Stomach smooth muscle (tissue), 2 donors: Measurements from ENCODE around the gene MAN1C1.

Experiments used
- H3K27ac ChIP-seq: one replicate; pipeline ENCODE4 v1.7.0; 2013; ENCODE audit warnings: mild to moderate bottlenecking, low read length, inconsistent platforms
- H3K27me3 ChIP-seq, 2 donors: one replicate each; pipeline ENCODE4 v1.7.0; 2013; ENCODE audit warnings: low read length in 2 of 2; ENCODE audit not compliant: insufficient read depth in 2 of 2, control insufficient read depth in 1 of 2
- H3K36me3 ChIP-seq, 2 donors: one replicate each; pipeline ENCODE4 v1.7.0; 2013; ENCODE audit warnings: low read length in 2 of 2; ENCODE audit not compliant: control insufficient read depth in 2 of 2, insufficient read depth in 2 of 2
- H3K4me1 ChIP-seq: one replicate; pipeline ENCODE4 v1.7.0; 2013; ENCODE audit warnings: low read length; ENCODE audit not compliant: control insufficient read depth, insufficient read depth
- H3K4me3 ChIP-seq, 2 donors: one replicate each; pipeline ENCODE4 v1.7.0; 2013; ENCODE audit warnings: low read length in 2 of 2
- H3K9ac ChIP-seq, 2 donors: one replicate each; pipeline ENCODE4 v1.7.0; 2013; ENCODE audit warnings: low read length in 2 of 2, mild to moderate bottlenecking in 1 of 2
- H3K9me3 ChIP-seq, 2 donors: one replicate each; pipeline ENCODE4 v1.7.0; 2013; ENCODE audit warnings: low read length in 2 of 2; ENCODE audit not compliant: control insufficient read depth in 2 of 2
- donor health status: healthy.
- donor health status: Pancreatic carcinoma.

Gene MAN1C1

GRCh38 chr1:25711555-25712298, 95.1 kb downstream of the MAN1C1 start:
- Histone ChIP-seq H3K36me3 (no peaks in the 10 kb centered on the region), H3K27me3 (no peaks in the 10 kb centered on the region), H3K9me3 (no peaks in the 10 kb centered on the region), H3K4me1 (peaks cover 13% of the 10 kb centered on the region), H3K9ac (no peak overlapping the region), H3K4me3 (no peak overlapping the region), H3K27ac (peak overlapping the region; percentile 18)

GRCh38 chr1:25712299-25712970, 95.8 kb downstream of the MAN1C1 start:
- Histone ChIP-seq H3K27ac (peak overlapping the region; percentile 18), H3K27me3 (no peaks in the 10 kb centered on the region), H3K9me3 (no peaks in the 10 kb centered on the region), H3K4me3 (no peak overlapping the region), H3K4me1 (peaks cover 6% of the 10 kb centered on the region), H3K36me3 (no peaks in the 10 kb centered on the region), H3K9ac (no peak overlapping the region)

GRCh38 chr1:25713961-25714360, 97.4 kb downstream of the MAN1C1 start:
- Histone ChIP-seq H3K27me3 (no peaks in the 10 kb centered on the region), H3K36me3 (no peaks in the 10 kb centered on the region), H3K4me1 (peaks cover 5% of the 10 kb centered on the region), H3K27ac (no peak overlapping the region), H3K4me3 (no peak overlapping the region), H3K9ac (no peak overlapping the region), H3K9me3 (no peaks in the 10 kb centered on the region)

GRCh38 chr1:25714372-25714931, 97.9 kb downstream of the MAN1C1 start:
- no peak overlapping the region for H3K9ac ChIP-seq
- no peaks in the 10 kb centered on the region for H3K9me3 ChIP-seq

GRCh38 chr1:25715888-25716287, 99.3 kb downstream of the MAN1C1 start:
- H3K36me3 ChIP-seq, result no peaks in the 10 kb centered on the region
- H3K4me1 ChIP-seq, result peaks cover 5% of the 10 kb centered on the region
- H3K9me3 ChIP-seq, result no peaks in the 10 kb centered on the region
- H3K4me3 ChIP-seq, result no peak overlapping the region
- H3K27me3 ChIP-seq, result no peaks in the 10 kb centered on the region
- H3K27ac ChIP-seq, result no peak overlapping the region
- H3K9ac ChIP-seq, result no peak overlapping the region

More at GRCh38 chr1:25714372-25714931, 97.9 kb downstream of the MAN1C1 start:
- H3K4me1 ChIP-seq, result peaks cover 5% of the 10 kb centered on the region
- no peak overlapping the region for H3K4me3 ChIP-seq
- no peaks in the 10 kb centered on the region for H3K27me3 ChIP-seq
- H3K27ac ChIP-seq, result no peak overlapping the region
- H3K36me3 ChIP-seq, result no peaks in the 10 kb centered on the region

GRCh38 chr1:25716320-25716719, 99.7 kb downstream of the MAN1C1 start:
- H3K4me1 ChIP-seq, result peaks cover 2% of the 10 kb centered on the region
- no peak overlapping the region for H3K9ac ChIP-seq
- H3K4me3 ChIP-seq, result no peak overlapping the region
- H3K36me3 ChIP-seq, result no peaks in the 10 kb centered on the region
- no peak overlapping the region for H3K27ac ChIP-seq
- no peaks in the 10 kb centered on the region for H3K9me3 ChIP-seq
- no peaks in the 10 kb centered on the region for H3K27me3 ChIP-seq

GRCh38 chr1:25718732-25719131, 102.1 kb downstream of the MAN1C1 start:
- Histone ChIP-seq H3K36me3 (no peaks in the 10 kb centered on the region), H3K9me3 (no peaks in the 10 kb centered on the region), H3K4me3 (no peak overlapping the region), H3K9ac (no peak overlapping the region), H3K27me3 (no peaks in the 10 kb centered on the region), H3K27ac (no peak overlapping the region), H3K4me1 (no peaks in the 10 kb centered on the region)

- H3K9ac ChIP-seq, result no peak overlapping the region
- no peaks in the 10 kb centered on the region for H3K27me3 ChIP-seq
- H3K4me3 ChIP-seq, result no peak overlapping the region
- H3K4me1 ChIP-seq, result no peaks in the 10 kb centered on the region
- no peak overlapping the region for H3K27ac ChIP-seq
- no peaks in the 10 kb centered on the region for H3K36me3 ChIP-seq
- no peaks in the 10 kb centered on the region for H3K9me3 ChIP-seq
Observed at GRCh38 chr1:25720624-25721023, 104.0 kb downstream of the MAN1C1 start.

- no peak overlapping the region for H3K4me3 ChIP-seq
- H3K4me1 ChIP-seq, result peaks cover 10% of the 10 kb centered on the region
- H3K27me3 ChIP-seq, result no peaks in the 10 kb centered on the region
- no peak overlapping the region for H3K9ac ChIP-seq
- H3K27ac ChIP-seq, result no peak overlapping the region
- H3K9me3 ChIP-seq, result no peaks in the 10 kb centered on the region
- no peaks in the 10 kb centered on the region for H3K36me3 ChIP-seq
Observed at GRCh38 chr1:25723250-25723880, 106.8 kb downstream of the MAN1C1 start.

GRCh38 chr1:25724201-25724600, 107.6 kb downstream of the MAN1C1 start:
- Histone ChIP-seq H3K27ac (no peak overlapping the region), H3K36me3 (no peaks in the 10 kb centered on the region), H3K9ac (no peak overlapping the region), H3K4me3 (no peak overlapping the region), H3K27me3 (no peaks in the 10 kb centered on the region), H3K9me3 (no peaks in the 10 kb centered on the region), H3K4me1 (peaks cover 17% of the 10 kb centered on the region)
